Measurements from ENCODE around the gene RNF141. TPM values are rescaled to one million over a fixed set of nuclear protein-coding genes. Genes with fewer than 3 reads are reported as not detected.

The RNF141 gene
- total and polyA plus RNA-seq, 10 of the 15 experiments (the other 5 are each of a cell fraction or from before 2014, with no cell fraction given): 7.6 to 36.8 (median 13.6) TPM

GRCh38 chr11:10538924-10539323 is 2.1 kb downstream of the RNF141 start:
- no peak overlapping the region for H3K4me2 ChIP-seq (ENCODE audit: control insufficient read depth, insufficient read depth)
- peaks cover 0 to 5% of the 10 kb centered on the region in 2 experiments; a peak in 1 of 4 replicates for H3K27me3 ChIP-seq (replicated peaks in 1 of 2; ENCODE audit: control insufficient read depth in 2 of 2, insufficient read depth in 2 of 2, low read length in 1 of 2)
- H3K9me3 ChIP-seq (replicated peaks; ENCODE audit: control insufficient read depth, insufficient read depth, low read length): no peaks in the 10 kb centered on the region; the same call in 2 of the 3 replicates
- DNase-seq (ENCODE audit: low read depth, low spot score) (no peak), FAIRE-seq (no peak), ATAC-seq (no peak)
- SMC1A ChIA-PET (ENCODE audit: uncharacterized antibody, unreplicated experiment): interaction anchor here (0.9 to 1.1 kb wide), 2 partner anchors 77 to 97 kb away, joined by 3 to 4 read pairs; no protein-coding TSS in a partner anchor
- in situ Hi-C loops (cut with MboI) (no loop called here), intact Hi-C loops (cut with micrococcal nuclease; ENCODE audit: unreplicated experiment) (no loop called here)
- no peaks in the 10 kb centered on the region for H4K20me1 ChIP-seq (ENCODE audit: control insufficient read depth, insufficient read depth)
- H3K79me2 ChIP-seq (ENCODE audit: control insufficient read depth, insufficient read depth, low read length): no peaks in the 10 kb centered on the region
- H2AFZ ChIP-seq (ENCODE audit: control insufficient read depth, low read depth, low read length): no peak overlapping the region
- H3K9ac ChIP-seq (ENCODE audit: control insufficient read depth, insufficient read depth, low read length): no peak overlapping the region
- no TSS peak for BruUV-seq (replicated peaks)
- no peak for TF ChIP-seq RAD21 (IDR thresholded peaks at IDR 0.05; ENCODE audit: insufficient read depth, low read depth, low read length)
- TF ChIP-seq GATAD2B (conservative IDR thresholded peaks at IDR 0.05; ENCODE audit: low read depth): no peak
- TF ChIP-seq EGR1 (IDR thresholded peaks at IDR 0.05; ENCODE audit: borderline replicate concordance in 1 of 2, low read depth in 2 of 2, low read length in 2 of 2): no peak
- TF ChIP-seq ZBED1 (IDR thresholded peaks at IDR 0.05; ENCODE audit: borderline replicate concordance): no peak
- no peak for TF ChIP-seq RB1 (IDR thresholded peaks at IDR 0.05; ENCODE audit: borderline replicate concordance)
- no peak for TF ChIP-seq MAX (IDR thresholded peaks at IDR 0.05; ENCODE audit: low read depth, low read length)
- no peak for TF ChIP-seq TCF12 (IDR thresholded peaks at IDR 0.05; ENCODE audit: low read depth, low read length)
- no peak for TF ChIP-seq ZNF217 (IDR thresholded peaks at IDR 0.05)
- TF ChIP-seq BACH1 (IDR thresholded peaks at IDR 0.05; ENCODE audit: borderline replicate concordance): no peak
- TF ChIP-seq CREM (IDR thresholded peaks at IDR 0.05; ENCODE audit: low read depth): no peak
- TF ChIP-seq MTA2 (IDR thresholded peaks at IDR 0.05; ENCODE audit: low read depth): no peak
- no peak for TF ChIP-seq E4F1 (IDR thresholded peaks at IDR 0.05; ENCODE audit: borderline replicate concordance, partially characterized antibody)
- no peak for TF ChIP-seq RELA (IDR thresholded peaks at IDR 0.05; ENCODE audit: borderline replicate concordance, partially characterized antibody)
- no peak for TF ChIP-seq ELK1 (IDR thresholded peaks at IDR 0.05; ENCODE audit: low read depth, low read length)
- TF ChIP-seq PML (IDR thresholded peaks at IDR 0.05; ENCODE audit: low read length): no peak
- H3K27ac ChIP-seq (ENCODE audit: control insufficient read depth, insufficient read depth): no peak overlapping the region
- POLR2A ChIA-PET: no interaction called here
- WGBS (ENCODE audit: insufficient coverage, insufficient replicate concordance, low lambda C conversion rate, missing lambda C conversion rate): 0% methylated on average over 1 of the region's 1 CpG
- RAD21 ChIA-PET (ENCODE audit: unreplicated experiment): interaction anchor here (0.8 kb wide), 1 partner anchor 115 kb away, joined by 3 read pairs; no protein-coding TSS in a partner anchor
- no peaks in the 10 kb centered on the region for H3K36me3 ChIP-seq (ENCODE audit: control insufficient read depth in 2 of 2, insufficient read depth in 2 of 2, low read length in 1 of 2)
- no peak overlapping the region for H3K4me3 ChIP-seq
- CTCF ChIA-PET: no interaction called here
- H3K4me1 ChIP-seq (ENCODE audit: control insufficient read depth, insufficient read depth, low read length): peaks cover 5% of the 10 kb centered on the region

Data from GM12878 (cell line).